Endothelial cell of umbilical vein (primary cell): Measurements from ENCODE around the gene ATP8A1. TPM values are rescaled to one million over a fixed set of nuclear protein-coding genes. Genes with fewer than 3 reads are reported as not detected.

Source experiments
- BruUV-seq: library from RNA; stranded (reverse); fragments of 400-500 nt; replicated peaks from 2 replicates; lab custom pipeline; 2021; lab: Mats Ljungman, UMichigan
- CTCF ChIA-PET: fragments of 300-600, 350-600 bp; sonication (Branson Sonifier 250); formaldehyde crosslinking; loops from one replicate; lab custom pipeline; 2021; ENCODE audit warnings: antibody characterized with exemption, inconsistent platforms; lab: Charles Lee
- POLR2A ChIA-PET: fragments of 300-600, 350-600 bp; sonication (Branson Sonifier 250); formaldehyde crosslinking; loops from one replicate; lab custom pipeline; 2021; ENCODE audit warnings: antibody characterized with exemption, inconsistent platforms; lab: Charles Lee
- DNase-seq: peaks from one replicate; pipeline ENCODE4 v3.0.0-alpha.2; 2011; ENCODE audit warnings: low read depth, low spot score
- FAIRE-seq: peaks from 2 replicates; lab custom pipeline; 2011; peaks lifted over from hg19 to GRCh38; lab: Jason Lieb, UNC
- H2AFZ ChIP-seq: 2 replicates; pipeline ENCODE4 v1.6.0; 2012; ENCODE audit warnings: low read depth, low read length, control low read depth, inconsistent platforms
- H3K27ac ChIP-seq: 2 replicates; pipeline ENCODE4 v1.5.1; 2011; ENCODE audit warnings: low read depth, mild to moderate bottlenecking, control low read depth, low read length, moderate library complexity; ENCODE audit not compliant: insufficient read depth
- H3K27me3 ChIP-seq, 2 experiments: 2 replicates each; pipeline versions ENCODE4 v1.6.0 to v1.6.1; 2011; ENCODE audit warnings: low read length in 2 of 2, mixed read lengths in 1 of 2; ENCODE audit not compliant: control insufficient read depth in 2 of 2, insufficient read depth in 2 of 2
- H3K36me3 ChIP-seq, 2 experiments: 2 replicates in 1 of 2; 3 replicates in 1 of 2; pipeline ENCODE4 v1.5.1; 2011; ENCODE audit warnings: low read length in 2 of 2, mild to moderate bottlenecking in 1 of 2, moderate library complexity in 1 of 2; ENCODE audit not compliant: control insufficient read depth in 2 of 2, insufficient read depth in 2 of 2; ENCODE audit errors: extremely low read depth in 1 of 2
- H3K4me1 ChIP-seq: 3 replicates; pipeline ENCODE4 v1.5.1; 2011; ENCODE audit warnings: mild to moderate bottlenecking, low read length; ENCODE audit not compliant: control insufficient read depth, insufficient read depth; ENCODE audit errors: extremely low read depth
- H3K4me2 ChIP-seq: 2 replicates; pipeline ENCODE4 v1.6.1; 2011; ENCODE audit warnings: low read length, control low read depth, mixed read lengths; ENCODE audit not compliant: insufficient read depth
- H3K4me3 ChIP-seq, 3 experiments: fragments of 200-600 bp in 1 of 3; sonication (generic), shearing (Covaris generic) in 1 of 3; replicated peaks in 1 of 3; 2 replicates each; pipeline ENCODE4 v1.5.1; 2011 to 2016; ENCODE audit warnings: control low read depth in 3 of 3, low read length in 3 of 3, mild to moderate bottlenecking in 2 of 3, inconsistent platforms in 1 of 3, low read depth in 1 of 3, moderate library complexity in 1 of 3; ENCODE audit not compliant: insufficient read depth in 1 of 3
- H3K79me2 ChIP-seq: 2 replicates; pipeline ENCODE4 v1.6.0; 2012; ENCODE audit warnings: low read length, inconsistent platforms; ENCODE audit not compliant: control insufficient read depth, insufficient read depth
- H3K9ac ChIP-seq: replicated peaks from 2 replicates; pipeline ENCODE3; 2011; ENCODE audit warnings: low read length, control low read depth; ENCODE audit not compliant: insufficient read depth; ENCODE audit errors: extremely low read depth
- H3K9me1 ChIP-seq: replicated peaks from 3 replicates; pipeline ENCODE4 v1.6.0; 2011; ENCODE audit warnings: mild to moderate bottlenecking, low read length; ENCODE audit not compliant: control insufficient read depth, insufficient read depth; ENCODE audit errors: extremely low read depth
- H3K9me3 ChIP-seq: replicated peaks from 2 replicates; pipeline ENCODE4 v1.5.1; 2012; ENCODE audit warnings: low read length, inconsistent platforms; ENCODE audit not compliant: control insufficient read depth, insufficient read depth
- H4K20me1 ChIP-seq: replicated peaks from 2 replicates; pipeline ENCODE3; 2011; ENCODE audit warnings: mild to moderate bottlenecking, low read length; ENCODE audit not compliant: control insufficient read depth, insufficient read depth; ENCODE audit errors: extremely low read depth
- CTCF ChIP-seq, 2 donors: IDR thresholded peaks; 1 replicate in 1 of 2; 2 replicates in 1 of 2; pipeline ENCODE4 v1.5.1; 2011; ENCODE audit warnings: low read length in 2 of 2, mild to moderate bottlenecking in 2 of 2, moderate library complexity in 2 of 2, control low read depth in 1 of 2, inconsistent platforms in 1 of 2, low read depth in 1 of 2; ENCODE audit not compliant: insufficient read depth in 1 of 2; ENCODE audit errors: extremely low read depth in 1 of 2
- JUN ChIP-seq: IDR thresholded peaks from 2 replicates; pipeline ENCODE4 v1.6.1; 2011; ENCODE audit warnings: borderline replicate concordance, low read depth; ENCODE audit not compliant: insufficient read length, insufficient read depth
- MAX ChIP-seq: IDR thresholded peaks from 2 replicates; pipeline ENCODE4 v1.6.1; 2011; ENCODE audit not compliant: insufficient read depth, insufficient read length
- dilution Hi-C: fragments of 300-500 bp; cut with MboI; formaldehyde crosslinking; loops from one replicate; pipeline ENCODE4 v1.15.0; 2019; ENCODE audit warnings: low sequenced_read_pairs; ENCODE audit not compliant: extremely low pct_ligation_motif_present
- intact Hi-C: fragments of 100-400 bp; cut with micrococcal nuclease; formaldehyde crosslinking; loops from one replicate; pipeline ENCODE4 v1.10.0; 2022
- polyA plus RNA-seq, 4 experiments: library from polyadenylated mRNA; depleted of rRNA in 3 of 4; stranded (reverse) in 3 of 4; unstranded in 1 of 4; fragments of >200 nt; gene quantifications; 2 replicates each; pipeline versions ENCODE4 v1.2.1 to v1.2.3, GENCODE V29; 2011 to 2012; ENCODE audit warnings: missing spikeins in 1 of 4
- total RNA-seq: library from RNA; stranded (reverse); gene quantifications from 2 replicates; pipeline ENCODE4 v1.2.3, GENCODE V29; 2021

The ATP8A1 gene
- total and polyA plus RNA-seq, 2 donors (not counting 3 experiments of a cell fraction or from before 2014, with no cell fraction given): 0.97 to 11.5 TPM

GRCh38 chr4:42570221-42570620, 86.7 kb downstream of the ATP8A1 start:
- no peaks in the 10 kb centered on the region for H3K36me3 ChIP-seq
- H3K27me3 ChIP-seq: peaks cover 0 to 2% of the 10 kb centered on the region in 2 experiments
- FAIRE-seq: no peak
- POLR2A ChIA-PET: no interaction called here
- BruUV-seq: no TSS peak
- no peak for DNase-seq
- no peaks in the 10 kb centered on the region for H3K79me2 ChIP-seq
- CTCF ChIA-PET: interaction anchor here (3.9 kb wide), 1 partner anchor 293 kb away, joined by 93 read pairs; no protein-coding TSS in a partner anchor
- no peak for TF ChIP-seq JUN
- no peak overlapping the region for H3K27ac ChIP-seq
- H3K4me3 ChIP-seq: no peak overlapping the region
- no peaks in the 10 kb centered on the region for H3K4me1 ChIP-seq
- H3K9me3 ChIP-seq: no peaks in the 10 kb centered on the region
- H3K4me2 ChIP-seq: no peak overlapping the region
- H3K9me1 ChIP-seq: no peaks in the 10 kb centered on the region
- dilution Hi-C loops: no loop called here
- H3K9ac ChIP-seq: no peak overlapping the region
- H4K20me1 ChIP-seq: no peaks in the 10 kb centered on the region
- intact Hi-C loops: no loop called here
- H2AFZ ChIP-seq: no peak overlapping the region

GRCh38 chr4:42568610-42569207, 88.2 kb downstream of the ATP8A1 start:
- ChIA-PET CTCF (interaction anchor here (0.6 to 3.9 kb wide), 41 partner anchors 9 to 1857 kb away, joined by 3 to 93 read pairs (median 5); partner anchors contain the start of gene ATP8A1), POLR2A (no interaction called here)
- Histone ChIP-seq H2AFZ (no peak overlapping the region), H3K79me2 (no peaks in the 10 kb centered on the region), H3K4me1 (no peaks in the 10 kb centered on the region), H3K9me1 (no peaks in the 10 kb centered on the region), H3K9me3 (no peaks in the 10 kb centered on the region), H3K4me2 (no peak overlapping the region), H3K27ac (no peak overlapping the region), H3K36me3 (no peaks in the 10 kb centered on the region), H3K9ac (no peak overlapping the region), H3K4me3 (no peak overlapping the region), H4K20me1 (no peaks in the 10 kb centered on the region), H3K27me3 (peaks cover 0 to 2% of the 10 kb centered on the region in 2 experiments)
- DNase-seq (peak; percentile 65), FAIRE-seq (peak; percentile 80)
- BruUV-seq: no TSS peak
- dilution Hi-C loops: no loop called here
- intact Hi-C loops: loop anchor here (1.0 kb wide), 2 partner anchors 182 to 297 kb away; no protein-coding TSS in a partner anchor
- TF ChIP-seq CTCF (IDR thresholded peaks at IDR 0.05; ENCODE audit: extremely low read depth in 1 of 2, insufficient read depth in 1 of 2, low read depth in 1 of 2, low read length in 2 of 2) (peak; percentile 54 to 63), MAX (no peak)
